ENCODE measurements around the gene PCDHGB5.

The PCDHGB5 gene

GRCh38 chr5:141441571-141442170 is 43.9 kb downstream of the PCDHGB5 start:
- Histone ChIP-seq H3K4me1 (ENCODE audit: control insufficient read depth, insufficient read depth, low read length) (no peaks in the 10 kb centered on the region), H3K36me3 (ENCODE audit: control insufficient read depth, insufficient read depth, low read length) (no peaks in the 10 kb centered on the region), H3K27me3 (ENCODE audit: control insufficient read depth, insufficient read depth, low read length) (no peaks in the 10 kb centered on the region), H3K4me3 (ENCODE audit: low read depth, low read length) (no peak overlapping the region), H3K9me3 (ENCODE audit: control insufficient read depth, insufficient read depth, low read length) (no peaks in the 10 kb centered on the region), H3K9ac (ENCODE audit: low read depth, low read length) (no peak overlapping the region)

All from iPS-15b (cell line).